Esophagus squamous epithelium (tissue), 4 donors: ENCODE results near the gene F12.
A peak's percentile ranks its signal among the peaks of the same experiment; 100 is the strongest.

Source experiments
- POLR2A ChIP-seq, 4 donors: fragments of 450-650 bp; IDR thresholded peaks; one replicate each; pipeline ENCODE4 v1.6.1; 2017; ENCODE audit warnings: antibody characterized with exemption in 4 of 4, mild to moderate bottlenecking in 4 of 4, moderate library complexity in 3 of 4
- TF ChIP-seq, protein P1 (sequence below), 6 experiments: fragments of 450-650 bp in 4 of 6; fragments of 200-600 bp in 2 of 6; sonication (generic) in 2 of 6; IDR thresholded peaks; one replicate each; pipeline ENCODE4 v1.5.1; 2016 to 2019; ENCODE audit warnings: antibody characterized with exemption in 6 of 6, mild to moderate bottlenecking in 4 of 6, moderate library complexity in 4 of 6

DNA sequence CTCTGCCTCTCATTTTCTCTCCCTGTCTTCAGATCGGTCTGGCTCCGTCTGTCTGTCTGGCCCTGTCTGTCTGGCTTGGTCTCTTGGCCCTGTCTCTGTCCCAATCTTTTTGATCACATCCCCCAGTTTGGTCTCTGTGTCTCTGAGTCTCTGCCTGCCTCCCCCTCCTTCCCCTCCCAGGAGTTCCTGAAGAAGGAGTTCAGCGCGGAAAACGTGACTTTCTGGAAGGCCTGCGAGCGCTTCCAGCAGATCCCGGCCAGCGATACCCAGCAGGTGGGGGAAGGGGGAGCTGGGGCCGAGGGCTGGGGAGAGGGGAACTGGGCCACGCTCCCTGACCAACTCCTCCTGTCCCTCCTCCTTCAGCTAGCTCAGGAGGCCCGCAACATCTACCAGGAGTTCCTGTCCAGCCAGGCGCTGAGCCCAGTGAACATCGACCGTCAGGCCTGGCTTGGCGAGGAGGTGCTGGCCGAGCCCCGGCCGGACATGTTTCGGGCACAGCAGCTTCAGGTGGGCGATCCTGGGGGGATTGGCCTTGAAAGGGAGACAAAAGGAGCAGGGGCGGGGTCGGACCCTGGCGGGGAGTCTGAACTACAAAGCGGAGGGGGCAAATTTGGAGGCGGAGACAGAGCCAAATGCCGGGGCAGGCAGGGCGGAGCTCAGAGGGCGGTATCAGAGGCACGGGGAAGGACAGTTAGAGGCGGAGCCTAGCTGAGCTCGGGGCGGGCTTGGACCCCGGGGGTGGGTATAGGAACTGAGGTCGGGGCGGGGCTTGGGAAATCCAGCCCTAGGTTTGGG, 42.6 kb downstream of the F12 start:
- TF ChIP-seq, protein P1, sequence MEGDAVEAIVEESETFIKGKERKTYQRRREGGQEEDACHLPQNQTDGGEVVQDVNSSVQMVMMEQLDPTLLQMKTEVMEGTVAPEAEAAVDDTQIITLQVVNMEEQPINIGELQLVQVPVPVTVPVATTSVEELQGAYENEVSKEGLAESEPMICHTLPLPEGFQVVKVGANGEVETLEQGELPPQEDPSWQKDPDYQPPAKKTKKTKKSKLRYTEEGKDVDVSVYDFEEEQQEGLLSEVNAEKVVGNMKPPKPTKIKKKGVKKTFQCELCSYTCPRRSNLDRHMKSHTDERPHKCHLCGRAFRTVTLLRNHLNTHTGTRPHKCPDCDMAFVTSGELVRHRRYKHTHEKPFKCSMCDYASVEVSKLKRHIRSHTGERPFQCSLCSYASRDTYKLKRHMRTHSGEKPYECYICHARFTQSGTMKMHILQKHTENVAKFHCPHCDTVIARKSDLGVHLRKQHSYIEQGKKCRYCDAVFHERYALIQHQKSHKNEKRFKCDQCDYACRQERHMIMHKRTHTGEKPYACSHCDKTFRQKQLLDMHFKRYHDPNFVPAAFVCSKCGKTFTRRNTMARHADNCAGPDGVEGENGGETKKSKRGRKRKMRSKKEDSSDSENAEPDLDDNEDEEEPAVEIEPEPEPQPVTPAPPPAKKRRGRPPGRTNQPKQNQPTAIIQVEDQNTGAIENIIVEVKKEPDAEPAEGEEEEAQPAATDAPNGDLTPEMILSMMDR (IDR thresholded peaks at IDR 0.05) = no peak
- peak in 1 of 4 donors; percentile 36 for TF ChIP-seq POLR2A (IDR thresholded peaks at IDR 0.05)
